GM12878 (cell line): ENCODE results near the gene OR8H1. TPM values are rescaled to one million over a fixed set of nuclear protein-coding genes. Genes with fewer than 3 reads are reported as not detected.

Experiments used
- ATAC-seq: fragments of 200-7000 bp; cut with Tn5 transposase; 3 replicates; pipeline ENCODE4 v1.9.1; 2020; ENCODE audit warnings: mild to moderate bottlenecking, moderate library complexity
- BruUV-seq: library from RNA; stranded (reverse); fragments of 400-500 nt; replicated peaks from 2 replicates; lab custom pipeline; 2021; lab: Mats Ljungman, UMichigan
- CTCF ChIA-PET: fragments of 300-600 bp; sonication (Branson Sonifier 250); formaldehyde crosslinking; extraction: SDS; loops from one replicate; lab custom pipeline; 2021; ENCODE audit warnings: inconsistent platforms; lab: Yijun Ruan, JAX
- POLR2A ChIA-PET: fragments of 350-600 bp; formaldehyde crosslinking; extraction: SDS; loops from one replicate; lab custom pipeline; 2021; ENCODE audit warnings: inconsistent platforms; lab: Charles Lee
- RAD21 ChIA-PET: fragments of 300-600 bp; sonication (Branson Sonifier 250); formaldehyde crosslinking; loops from one replicate; lab custom pipeline; 2023; ENCODE audit warnings: antibody characterized with exemption; ENCODE audit not compliant: unreplicated experiment; lab: Charles Lee
- SMC1A ChIA-PET: fragments of 300-600 bp; sonication (Branson Sonifier 250); formaldehyde crosslinking; loops from one replicate; lab custom pipeline; 2023; ENCODE audit not compliant: unreplicated experiment, uncharacterized antibody; lab: Charles Lee
- DNase-seq: peaks from one replicate; pipeline ENCODE4 v3.0.0-alpha.2; 2011; ENCODE audit warnings: low read depth, low spot score
- FAIRE-seq: peaks from 3 replicates; lab custom pipeline; 2011; peaks lifted over from hg19 to GRCh38; lab: Jason Lieb, UNC
- H2AFZ ChIP-seq: 2 replicates; pipeline ENCODE4 v1.6.0; 2011; ENCODE audit warnings: low read depth, low read length, control low read depth; ENCODE audit not compliant: control insufficient read depth
- H3K27ac ChIP-seq: 2 replicates; pipeline ENCODE4 v1.5.1; 2011; ENCODE audit warnings: control low read depth; ENCODE audit not compliant: control insufficient read depth, insufficient read depth
- H3K27me3 ChIP-seq, 2 experiments: replicated peaks in 1 of 2; 2 replicates each; pipeline versions ENCODE4 v1.6.0 to v1.6.1; 2011; ENCODE audit warnings: low read length in 1 of 2; ENCODE audit not compliant: control insufficient read depth in 2 of 2, insufficient read depth in 2 of 2
- H3K36me3 ChIP-seq, 2 experiments: 2 replicates each; pipeline ENCODE4 v1.5.1; 2011; ENCODE audit warnings: low read length in 1 of 2; ENCODE audit not compliant: control insufficient read depth in 2 of 2, insufficient read depth in 2 of 2
- H3K4me1 ChIP-seq: 2 replicates; pipeline ENCODE4 v1.6.1; 2011; ENCODE audit warnings: mild to moderate bottlenecking, low read length, moderate library complexity, mixed read lengths; ENCODE audit not compliant: control insufficient read depth, insufficient read depth
- H3K4me2 ChIP-seq: 2 replicates; pipeline ENCODE4 v1.6.0; 2011; ENCODE audit warnings: control low read depth; ENCODE audit not compliant: control insufficient read depth, insufficient read depth
- H3K4me3 ChIP-seq: fragments of 200-600 bp; sonication (generic); 2 replicates; pipeline ENCODE4 v1.5.1; 2016
- H3K79me2 ChIP-seq: 2 replicates; pipeline ENCODE4 v1.6.0; 2011; ENCODE audit warnings: low read length; ENCODE audit not compliant: control insufficient read depth, insufficient read depth
- H3K9ac ChIP-seq: 2 replicates; pipeline ENCODE4 v1.8.0; 2011; ENCODE audit warnings: low read length, control low read depth, mixed read lengths; ENCODE audit not compliant: control insufficient read depth, insufficient read depth
- H3K9me3 ChIP-seq: replicated peaks from 3 replicates; pipeline ENCODE4 v1.5.1; 2011; ENCODE audit warnings: mild to moderate bottlenecking, low read length; ENCODE audit not compliant: control insufficient read depth, insufficient read depth
- H4K20me1 ChIP-seq: 2 replicates; pipeline ENCODE4 v1.6.0; 2011; ENCODE audit not compliant: control insufficient read depth, insufficient read depth
- KAT2A ChIP-seq: conservative IDR thresholded peaks from 2 replicates; pipeline ENCODE4 v1.6.1; 2011; ENCODE audit warnings: low read depth, low read length; ENCODE audit not compliant: control insufficient read depth
- MXI1 ChIP-seq: fragments of 150-350 bp; IDR thresholded peaks from 2 replicates; pipeline ENCODE4 v1.6.1; 2011; ENCODE audit warnings: low read depth, mild to moderate bottlenecking, inconsistent platforms, low read length, improper control_type of control experiment
- POU2F2 ChIP-seq: IDR thresholded peaks from 3 replicates; pipeline ENCODE4 v1.6.1; 2011; ENCODE audit warnings: low read depth, mild to moderate bottlenecking, low read length, borderline replicate concordance
- RFX5 ChIP-seq: IDR thresholded peaks from 2 replicates; pipeline ENCODE4 v1.6.1; 2011; ENCODE audit warnings: low read depth, low read length, improper control_type of control experiment
- SMARCA5 ChIP-seq: fragments of 450-650 bp; IDR thresholded peaks from 2 replicates; pipeline ENCODE4 v1.6.1; 2017; ENCODE audit warnings: mild to moderate bottlenecking
- STAT3 ChIP-seq: IDR thresholded peaks from 2 replicates; pipeline ENCODE4 v1.6.1; 2011; ENCODE audit warnings: low read depth, low read length, improper control_type of control experiment
- WRNIP1 ChIP-seq: IDR thresholded peaks from 2 replicates; pipeline ENCODE4 v1.6.1; 2011; ENCODE audit warnings: low read depth, low read length, improper control_type of control experiment, borderline replicate concordance
- ZSCAN29 ChIP-seq: fragments of 450-650 bp; IDR thresholded peaks from 2 replicates; pipeline ENCODE4 v1.6.1; 2017; ENCODE audit warnings: mild to moderate bottlenecking, moderate library complexity
- WGBS: methylation state at CpG from one replicate; pipeline ENCODE4 v1.1.6; 2016; ENCODE audit warnings: low lambda C conversion rate; ENCODE audit not compliant: insufficient replicate concordance, insufficient coverage; ENCODE audit errors: missing lambda C conversion rate; 5-methylcytosine and 5-hydroxymethylcytosine counted together
- in situ Hi-C: fragments of 300-500 bp; cut with MboI; formaldehyde crosslinking; loops from 9 replicates; pipeline ENCODE4 v1.14.3; 2018; ENCODE audit warnings: mixed read lengths
- intact Hi-C: fragments of 100-400 bp; cut with micrococcal nuclease; formaldehyde crosslinking; loops from one replicate; pipeline ENCODE4 v1.14.2; 2022; ENCODE audit not compliant: unreplicated experiment
- polyA plus RNA-seq, 11 experiments: library from polyadenylated mRNA; depleted of rRNA in 4 of 11; unstranded in 6 of 11; stranded (reverse) in 5 of 11; fragments of >200 nt; fragmentation: Nextera tagmentation in 4 of 11; fragmentation: Illumina TruSeq in 1 of 11; extraction: Ambion mirVana in 4 of 11; extraction: Trizol in 1 of 11; gene quantifications; 1 replicate in 1 of 11; 2 replicates in 10 of 11; pipeline versions ENCODE4 v1.2.1 to v1.2.3, GENCODE V29; 2011 to 2016; ENCODE audit warnings: inconsistent platforms in 2 of 11, missing spikeins in 2 of 11, low read depth in 1 of 11
- total RNA-seq, 4 experiments: library from RNA; depleted of rRNA in 3 of 4; stranded (reverse); fragments of >200 nt in 3 of 4; fragmentation: Illumina TruSeq in 1 of 4; extraction: Trizol in 1 of 4; gene quantifications; 2 replicates each; pipeline versions ENCODE4 v1.2.1 to v1.2.3, GENCODE V29; 2013 to 2021
- TF ChIP-seq, protein P1 (sequence below): fragments of 150-350 bp; IDR thresholded peaks from 2 replicates; pipeline ENCODE4 v1.6.1; 2016; ENCODE audit warnings: low read depth, low read length
- TF ChIP-seq, protein P2 (sequence below): fragments of 450-650 bp; IDR thresholded peaks from 2 replicates; pipeline ENCODE4 v1.6.1; 2016; ENCODE audit warnings: mild to moderate bottlenecking
- TF ChIP-seq, protein P3 (sequence below): fragments of 450-650 bp; IDR thresholded peaks from 2 replicates; pipeline ENCODE4 v1.6.1; 2017; ENCODE audit warnings: mild to moderate bottlenecking, moderate library complexity
- TF ChIP-seq, protein P4 (sequence below): fragments of 450-650 bp; formaldehyde crosslinking; IDR thresholded peaks from 2 replicates; pipeline ENCODE4 v1.4.0; 2020; ENCODE audit warnings: mild to moderate bottlenecking, moderate library complexity

OR8H1 gene
- total and polyA plus RNA-seq, 10 of the 15 experiments (the other 5 are each of a cell fraction or from before 2014, with no cell fraction given): not detected

DNA sequence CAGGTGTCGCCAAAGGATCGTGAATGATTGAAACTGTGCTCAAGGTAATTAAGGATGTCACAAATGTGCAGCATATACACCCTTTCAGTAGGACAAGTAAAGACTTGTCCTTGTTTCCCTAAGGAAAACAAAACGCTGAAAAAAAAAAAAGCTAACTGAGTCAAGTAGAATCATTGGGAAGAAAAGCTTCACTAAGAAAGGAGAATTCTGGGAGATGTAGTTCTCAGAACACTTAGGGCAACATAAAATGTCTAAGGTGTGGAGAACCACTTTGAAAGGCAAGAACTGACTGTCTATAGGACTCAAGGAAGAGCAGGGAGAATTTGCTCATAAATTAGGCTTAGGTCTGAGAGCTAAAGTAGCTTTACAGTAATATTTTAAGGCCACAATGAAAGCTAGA is 21.0 kb downstream of the OR8H1 start:
- Histone ChIP-seq H3K36me3 (no peaks in the 10 kb centered on the region), H3K79me2 (no peaks in the 10 kb centered on the region), H4K20me1 (no peaks in the 10 kb centered on the region), H3K4me1 (no peaks in the 10 kb centered on the region), H3K27ac (no peak overlapping the region), H2AFZ (no peak overlapping the region), H3K9me3 (no peaks in the 10 kb centered on the region), H3K4me3 (no peak overlapping the region), H3K27me3 (no peaks in the 10 kb centered on the region), H3K4me2 (no peak overlapping the region), H3K9ac (no peak overlapping the region)
- FAIRE-seq (no peak), ATAC-seq (no peak), DNase-seq (no peak)
- ChIA-PET POLR2A (no interaction called here), SMC1A (interaction anchor here (1.5 kb wide), 1 partner anchor 16 kb away, joined by 3 read pairs; no protein-coding TSS in a partner anchor), CTCF (no interaction called here), RAD21 (no interaction called here)
- no TSS peak for BruUV-seq
- in situ Hi-C loops: no loop called here
- WGBS: 43% methylated on average over 3 of the region's 3 CpGs
- intact Hi-C loops: no loop called here
- no peak for TF ChIP-seq MXI1
- no peak for TF ChIP-seq POU2F2
- no peak for TF ChIP-seq KAT2A
- no peak for TF ChIP-seq SMARCA5
- TF ChIP-seq, protein P1, sequence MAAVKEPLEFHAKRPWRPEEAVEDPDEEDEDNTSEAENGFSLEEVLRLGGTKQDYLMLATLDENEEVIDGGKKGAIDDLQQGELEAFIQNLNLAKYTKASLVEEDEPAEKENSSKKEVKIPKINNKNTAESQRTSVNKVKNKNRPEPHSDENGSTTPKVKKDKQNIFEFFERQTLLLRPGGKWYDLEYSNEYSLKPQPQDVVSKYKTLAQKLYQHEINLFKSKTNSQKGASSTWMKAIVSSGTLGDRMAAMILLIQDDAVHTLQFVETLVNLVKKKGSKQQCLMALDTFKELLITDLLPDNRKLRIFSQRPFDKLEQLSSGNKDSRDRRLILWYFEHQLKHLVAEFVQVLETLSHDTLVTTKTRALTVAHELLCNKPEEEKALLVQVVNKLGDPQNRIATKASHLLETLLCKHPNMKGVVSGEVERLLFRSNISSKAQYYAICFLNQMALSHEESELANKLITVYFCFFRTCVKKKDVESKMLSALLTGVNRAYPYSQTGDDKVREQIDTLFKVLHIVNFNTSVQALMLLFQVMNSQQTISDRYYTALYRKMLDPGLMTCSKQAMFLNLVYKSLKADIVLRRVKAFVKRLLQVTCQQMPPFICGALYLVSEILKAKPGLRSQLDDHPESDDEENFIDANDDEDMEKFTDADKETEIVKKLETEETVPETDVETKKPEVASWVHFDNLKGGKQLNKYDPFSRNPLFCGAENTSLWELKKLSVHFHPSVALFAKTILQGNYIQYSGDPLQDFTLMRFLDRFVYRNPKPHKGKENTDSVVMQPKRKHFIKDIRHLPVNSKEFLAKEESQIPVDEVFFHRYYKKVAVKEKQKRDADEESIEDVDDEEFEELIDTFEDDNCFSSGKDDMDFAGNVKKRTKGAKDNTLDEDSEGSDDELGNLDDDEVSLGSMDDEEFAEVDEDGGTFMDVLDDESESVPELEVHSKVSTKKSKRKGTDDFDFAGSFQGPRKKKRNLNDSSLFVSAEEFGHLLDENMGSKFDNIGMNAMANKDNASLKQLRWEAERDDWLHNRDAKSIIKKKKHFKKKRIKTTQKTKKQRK: no peak
- no peak for TF ChIP-seq RFX5
- TF ChIP-seq, protein P2, sequence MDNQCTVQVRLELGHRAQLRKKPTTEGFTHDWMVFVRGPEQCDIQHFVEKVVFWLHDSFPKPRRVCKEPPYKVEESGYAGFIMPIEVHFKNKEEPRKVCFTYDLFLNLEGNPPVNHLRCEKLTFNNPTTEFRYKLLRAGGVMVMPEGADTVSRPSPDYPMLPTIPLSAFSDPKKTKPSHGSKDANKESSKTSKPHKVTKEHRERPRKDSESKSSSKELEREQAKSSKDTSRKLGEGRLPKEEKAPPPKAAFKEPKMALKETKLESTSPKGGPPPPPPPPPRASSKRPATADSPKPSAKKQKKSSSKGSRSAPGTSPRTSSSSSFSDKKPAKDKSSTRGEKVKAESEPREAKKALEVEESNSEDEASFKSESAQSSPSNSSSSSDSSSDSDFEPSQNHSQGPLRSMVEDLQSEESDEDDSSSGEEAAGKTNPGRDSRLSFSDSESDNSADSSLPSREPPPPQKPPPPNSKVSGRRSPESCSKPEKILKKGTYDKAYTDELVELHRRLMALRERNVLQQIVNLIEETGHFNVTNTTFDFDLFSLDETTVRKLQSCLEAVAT: no peak
- TF ChIP-seq, protein P3, sequence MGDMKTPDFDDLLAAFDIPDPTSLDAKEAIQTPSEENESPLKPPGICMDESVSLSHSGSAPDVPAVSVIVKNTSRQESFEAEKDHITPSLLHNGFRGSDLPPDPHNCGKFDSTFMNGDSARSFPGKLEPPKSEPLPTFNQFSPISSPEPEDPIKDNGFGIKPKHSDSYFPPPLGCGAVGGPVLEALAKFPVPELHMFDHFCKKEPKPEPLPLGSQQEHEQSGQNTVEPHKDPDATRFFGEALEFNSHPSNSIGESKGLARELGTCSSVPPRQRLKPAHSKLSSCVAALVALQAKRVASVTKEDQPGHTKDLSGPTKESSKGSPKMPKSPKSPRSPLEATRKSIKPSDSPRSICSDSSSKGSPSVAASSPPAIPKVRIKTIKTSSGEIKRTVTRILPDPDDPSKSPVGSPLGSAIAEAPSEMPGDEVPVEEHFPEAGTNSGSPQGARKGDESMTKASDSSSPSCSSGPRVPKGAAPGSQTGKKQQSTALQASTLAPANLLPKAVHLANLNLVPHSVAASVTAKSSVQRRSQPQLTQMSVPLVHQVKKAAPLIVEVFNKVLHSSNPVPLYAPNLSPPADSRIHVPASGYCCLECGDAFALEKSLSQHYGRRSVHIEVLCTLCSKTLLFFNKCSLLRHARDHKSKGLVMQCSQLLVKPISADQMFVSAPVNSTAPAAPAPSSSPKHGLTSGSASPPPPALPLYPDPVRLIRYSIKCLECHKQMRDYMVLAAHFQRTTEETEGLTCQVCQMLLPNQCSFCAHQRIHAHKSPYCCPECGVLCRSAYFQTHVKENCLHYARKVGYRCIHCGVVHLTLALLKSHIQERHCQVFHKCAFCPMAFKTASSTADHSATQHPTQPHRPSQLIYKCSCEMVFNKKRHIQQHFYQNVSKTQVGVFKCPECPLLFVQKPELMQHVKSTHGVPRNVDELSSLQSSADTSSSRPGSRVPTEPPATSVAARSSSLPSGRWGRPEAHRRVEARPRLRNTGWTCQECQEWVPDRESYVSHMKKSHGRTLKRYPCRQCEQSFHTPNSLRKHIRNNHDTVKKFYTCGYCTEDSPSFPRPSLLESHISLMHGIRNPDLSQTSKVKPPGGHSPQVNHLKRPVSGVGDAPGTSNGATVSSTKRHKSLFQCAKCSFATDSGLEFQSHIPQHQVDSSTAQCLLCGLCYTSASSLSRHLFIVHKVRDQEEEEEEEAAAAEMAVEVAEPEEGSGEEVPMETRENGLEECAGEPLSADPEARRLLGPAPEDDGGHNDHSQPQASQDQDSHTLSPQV: no peak
- no peak for TF ChIP-seq STAT3
- TF ChIP-seq, protein P4, sequence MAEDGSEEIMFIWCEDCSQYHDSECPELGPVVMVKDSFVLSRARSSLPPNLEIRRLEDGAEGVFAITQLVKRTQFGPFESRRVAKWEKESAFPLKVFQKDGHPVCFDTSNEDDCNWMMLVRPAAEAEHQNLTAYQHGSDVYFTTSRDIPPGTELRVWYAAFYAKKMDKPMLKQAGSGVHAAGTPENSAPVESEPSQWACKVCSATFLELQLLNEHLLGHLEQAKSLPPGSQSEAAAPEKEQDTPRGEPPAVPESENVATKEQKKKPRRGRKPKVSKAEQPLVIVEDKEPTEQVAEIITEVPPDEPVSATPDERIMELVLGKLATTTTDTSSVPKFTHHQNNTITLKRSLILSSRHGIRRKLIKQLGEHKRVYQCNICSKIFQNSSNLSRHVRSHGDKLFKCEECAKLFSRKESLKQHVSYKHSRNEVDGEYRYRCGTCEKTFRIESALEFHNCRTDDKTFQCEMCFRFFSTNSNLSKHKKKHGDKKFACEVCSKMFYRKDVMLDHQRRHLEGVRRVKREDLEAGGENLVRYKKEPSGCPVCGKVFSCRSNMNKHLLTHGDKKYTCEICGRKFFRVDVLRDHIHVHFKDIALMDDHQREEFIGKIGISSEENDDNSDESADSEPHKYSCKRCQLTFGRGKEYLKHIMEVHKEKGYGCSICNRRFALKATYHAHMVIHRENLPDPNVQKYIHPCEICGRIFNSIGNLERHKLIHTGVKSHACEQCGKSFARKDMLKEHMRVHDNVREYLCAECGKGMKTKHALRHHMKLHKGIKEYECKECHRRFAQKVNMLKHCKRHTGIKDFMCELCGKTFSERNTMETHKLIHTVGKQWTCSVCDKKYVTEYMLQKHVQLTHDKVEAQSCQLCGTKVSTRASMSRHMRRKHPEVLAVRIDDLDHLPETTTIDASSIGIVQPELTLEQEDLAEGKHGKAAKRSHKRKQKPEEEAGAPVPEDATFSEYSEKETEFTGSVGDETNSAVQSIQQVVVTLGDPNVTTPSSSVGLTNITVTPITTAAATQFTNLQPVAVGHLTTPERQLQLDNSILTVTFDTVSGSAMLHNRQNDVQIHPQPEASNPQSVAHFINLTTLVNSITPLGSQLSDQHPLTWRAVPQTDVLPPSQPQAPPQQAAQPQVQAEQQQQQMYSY (CRISPR knock-in tag): no peak
- no peak for TF ChIP-seq WRNIP1
- TF ChIP-seq ZSCAN29: no peak
